Subcutaneous adipose tissue (tissue), 4 donors: ENCODE data around the gene SLC12A4. TPM values are rescaled to one million over a fixed set of nuclear protein-coding genes. Genes with fewer than 3 reads are reported as not detected.

Experiments
- CTCF ChIP-seq: fragments of 450-650 bp; IDR thresholded peaks from one replicate; pipeline ENCODE4 v1.5.1; 2016; ENCODE audit warnings: low read depth, mild to moderate bottlenecking, control low read depth, antibody characterized with exemption, moderate library complexity
- total RNA-seq, 4 donors: library from RNA; depleted of rRNA; stranded (reverse); fragments of >200 nt; gene quantifications; one replicate each; pipeline ENCODE4 v1.1.0, GENCODE V29; 2016

SLC12A4 gene
- total RNA-seq, 4 donors from 2014 or later = 36.2 to 77.2 (median 36.9) TPM

GRCh38 chr16:67928561-67929364 is 39.7 kb downstream of the SLC12A4 start:
- TF ChIP-seq CTCF = no peak

GRCh38 chr16:67928147-67928546 is 40.3 kb downstream of the SLC12A4 start:
- TF ChIP-seq CTCF = no peak

GRCh38 chr16:67927131-67927941 is 41.1 kb downstream of the SLC12A4 start:
- no peak for TF ChIP-seq CTCF

- no peak for TF ChIP-seq CTCF
Observed at GRCh38 chr16:67926181-67926750, 42.2 kb downstream of the SLC12A4 start.

GRCh38 chr16:67924140-67924906 is 44.1 kb downstream of the SLC12A4 start:
- TF ChIP-seq CTCF = no peak

- TF ChIP-seq CTCF = no peak
Observed at GRCh38 chr16:67923414-67924116, 44.9 kb downstream of the SLC12A4 start.
